ENCODE results near the gene FN3K.

FN3K gene

GRCh38 chr17:82751171-82751570 lies 15.8 kb downstream of the FN3K start:
- no peak for TF ChIP-seq CTCF (conservative IDR thresholded peaks at IDR 0.05; ENCODE audit: control insufficient read depth, insufficient read depth, low read depth, low read length)
- no peak for DNase-seq (ENCODE audit: low read depth)
- peak overlapping the region; percentile 46 for H3K4me3 ChIP-seq (ENCODE audit: control insufficient read depth, low read depth, low read length)

GRCh38 chr17:82751571-82752370 lies 16.4 kb downstream of the FN3K start, which contains the start of gene TBCD:
Gene TBCD, plus strand, starts transcription at chr17:82752065. Its CDS starts 129 bp downstream, at chr17:82752194.
- DNase-seq (ENCODE audit: low read depth), result peak; percentile 83
- peak within 1 kb of the TSS; percentile 79 for H3K4me3 ChIP-seq (ENCODE audit: control insufficient read depth, low read depth, low read length)
- no peak for TF ChIP-seq CTCF (conservative IDR thresholded peaks at IDR 0.05; ENCODE audit: control insufficient read depth, insufficient read depth, low read depth, low read length)

GRCh38 chr17:82752371-82753200 lies 17.2 kb downstream of the FN3K start:
- peak overlapping the region; percentile 79 for H3K4me3 ChIP-seq (ENCODE audit: control insufficient read depth, low read depth, low read length)
- no peak for TF ChIP-seq CTCF (conservative IDR thresholded peaks at IDR 0.05; ENCODE audit: control insufficient read depth, insufficient read depth, low read depth, low read length)
- peak; percentile 26 for DNase-seq (ENCODE audit: low read depth)

GRCh38 chr17:82753201-82753464 lies 17.7 kb downstream of the FN3K start:
- no peak for DNase-seq (ENCODE audit: low read depth)
- H3K4me3 ChIP-seq (ENCODE audit: control insufficient read depth, low read depth, low read length), result peak overlapping the region; percentile 79
- TF ChIP-seq CTCF (conservative IDR thresholded peaks at IDR 0.05; ENCODE audit: control insufficient read depth, insufficient read depth, low read depth, low read length), result no peak

GRCh38 chr17:82754297-82755208 lies 19.1 kb downstream of the FN3K start:
- DNase-seq (ENCODE audit: low read depth), result peak; percentile 66
- TF ChIP-seq CTCF (conservative IDR thresholded peaks at IDR 0.05; ENCODE audit: control insufficient read depth, insufficient read depth, low read depth, low read length), result no peak
- H3K4me3 ChIP-seq (ENCODE audit: control insufficient read depth, low read depth, low read length), result peak overlapping the region; percentile 20

- no peak for TF ChIP-seq CTCF (conservative IDR thresholded peaks at IDR 0.05; ENCODE audit: control insufficient read depth, insufficient read depth, low read depth, low read length)
- H3K4me3 ChIP-seq (ENCODE audit: control insufficient read depth, low read depth, low read length), result no peak overlapping the region
- no peak for DNase-seq (ENCODE audit: low read depth)
Measured at GRCh38 chr17:82756166-82756565, 20.8 kb downstream of the FN3K start.
